NCI-H2081 (cell line): ENCODE results near the gene HIGD1A.
A peak's percentile ranks its signal among the peaks of the same experiment; 100 is the strongest.

Source experiments
- DNase-seq, 2 experiments: peaks; one replicate each; lab custom pipeline; 2025; lab: John Stamatoyannopoulos, UW

The HIGD1A gene

DNA sequence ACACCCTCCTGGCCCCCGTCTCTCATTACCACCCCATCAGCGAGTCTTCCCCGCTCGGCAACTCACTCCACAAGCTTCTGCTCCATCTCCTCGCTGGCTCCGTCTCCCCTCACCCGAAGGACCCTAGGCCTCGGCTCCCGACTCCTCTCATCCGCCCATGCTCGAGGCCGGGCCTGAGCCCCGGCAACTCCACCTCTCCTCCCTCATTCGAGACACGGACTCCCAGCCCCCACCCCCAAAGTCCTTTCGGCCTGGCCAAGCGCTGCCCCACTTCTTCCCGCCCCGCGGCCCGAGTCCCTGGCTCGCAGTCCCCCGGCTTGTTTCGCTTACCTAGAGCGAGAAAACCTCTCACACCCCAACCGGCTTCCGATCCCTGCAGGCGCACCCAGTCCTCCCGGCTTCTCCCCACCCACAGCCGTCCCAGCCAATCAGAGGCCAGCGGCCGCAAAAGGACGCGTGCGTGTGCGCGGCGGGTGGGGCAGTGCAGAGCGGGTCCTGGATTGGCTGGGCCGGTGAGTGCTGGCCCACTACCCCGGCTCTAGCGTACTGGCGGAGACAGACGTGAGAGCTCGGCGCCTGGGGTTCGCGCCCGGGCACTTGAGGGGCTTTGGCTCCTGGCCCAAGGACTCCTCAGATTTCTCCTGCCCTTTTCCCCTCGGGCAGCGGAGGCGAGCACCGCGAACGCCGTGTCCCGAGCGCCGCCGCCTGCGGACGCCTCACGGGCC is at the start of gene HIGD1A:
TSS of gene HIGD1A (minus strand) at position 385 of the 725 bp plus-strand sequence. CDS start 10,237 bp downstream, outside the sequence.
- DNase-seq: peak; percentile 95 to 98

DNA sequence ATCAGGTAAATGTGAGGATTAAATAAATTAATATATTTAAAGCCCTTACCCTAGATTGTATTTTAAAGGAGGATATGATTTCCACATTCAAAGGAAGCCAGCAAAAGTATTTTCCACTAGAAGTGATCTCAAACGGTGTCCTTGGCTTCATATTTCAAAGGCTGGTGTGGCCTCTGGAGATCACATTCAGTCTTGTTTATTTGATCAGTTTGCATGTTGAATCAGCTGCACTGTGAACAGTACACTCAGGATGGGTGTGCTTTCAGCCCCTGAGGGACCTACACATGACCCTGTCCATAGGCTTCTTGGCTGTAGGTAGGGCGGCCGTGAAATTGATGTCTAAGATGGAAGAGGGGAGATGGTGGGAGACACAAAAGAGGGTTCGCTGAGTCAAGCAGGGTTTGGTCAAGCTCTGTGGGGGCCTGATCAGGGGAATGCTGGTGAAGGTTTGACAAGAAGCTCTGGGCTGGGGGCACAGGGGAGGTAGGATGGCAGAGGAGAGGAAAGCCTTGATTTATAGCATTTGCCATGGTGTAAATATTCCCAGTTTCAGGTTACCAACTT is 49.5 kb upstream of the HIGD1A start:
- DNase-seq: no peak

GRCh38 chr3:42853056-42853455 is 48.8 kb upstream of the HIGD1A start:
- DNase-seq: no peak

DNA sequence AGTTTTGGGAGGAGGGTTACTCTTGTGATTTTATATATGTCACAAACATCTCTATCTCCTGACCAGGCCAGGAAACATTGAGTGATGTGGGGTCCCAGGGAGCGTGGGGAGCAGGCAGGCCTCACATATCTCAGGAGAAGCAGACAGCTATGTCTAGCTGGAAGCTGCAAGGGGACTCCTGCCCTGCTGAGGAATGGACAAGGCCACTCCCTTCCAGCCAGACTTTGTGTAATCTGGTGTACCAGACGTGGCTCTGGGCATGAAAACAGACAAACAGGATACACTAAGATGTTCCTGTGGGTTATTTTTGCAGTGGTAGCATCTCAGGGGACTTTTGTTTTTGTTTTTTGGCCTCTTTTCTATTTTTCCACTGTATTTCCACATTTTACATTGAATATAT is 48.2 kb upstream of the HIGD1A start:
- no peak for DNase-seq

DNA sequence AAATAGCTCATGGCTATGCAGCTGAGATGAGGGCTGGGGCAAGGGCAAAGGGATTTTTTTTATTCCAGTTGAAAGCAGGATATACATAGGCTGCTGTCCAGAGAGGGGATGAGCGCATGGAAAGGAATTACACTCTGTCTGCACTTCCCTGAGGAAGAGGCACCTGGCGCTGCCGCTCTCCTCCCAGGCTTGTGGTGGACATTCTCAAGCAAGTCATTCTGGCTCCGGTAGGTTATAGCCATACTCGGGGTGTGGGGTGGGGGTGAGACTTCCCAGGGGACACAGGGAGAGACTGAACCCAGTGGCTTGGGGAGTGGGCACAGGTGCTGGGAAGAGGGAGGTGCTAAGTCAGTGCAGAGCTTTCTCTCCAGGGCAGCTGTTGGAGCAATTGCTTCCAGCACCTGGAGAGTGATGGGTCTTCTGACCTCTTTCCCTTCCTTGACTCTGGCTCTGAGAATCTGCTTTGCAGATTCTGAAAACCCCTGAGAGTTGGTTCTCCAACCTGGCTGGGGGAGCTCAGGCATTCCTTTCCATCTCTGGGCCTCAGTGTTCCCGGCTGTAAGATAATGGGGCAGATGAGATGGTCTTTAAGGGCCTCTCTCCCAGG is 47.0 kb upstream of the HIGD1A start:
- DNase-seq: no peak

- no peak for DNase-seq
Measured at GRCh38 chr3:42850263-42850662, 46.0 kb upstream of the HIGD1A start.

- no peak for DNase-seq
Measured at GRCh38 chr3:42849017-42849416, 44.7 kb upstream of the HIGD1A start.

DNA sequence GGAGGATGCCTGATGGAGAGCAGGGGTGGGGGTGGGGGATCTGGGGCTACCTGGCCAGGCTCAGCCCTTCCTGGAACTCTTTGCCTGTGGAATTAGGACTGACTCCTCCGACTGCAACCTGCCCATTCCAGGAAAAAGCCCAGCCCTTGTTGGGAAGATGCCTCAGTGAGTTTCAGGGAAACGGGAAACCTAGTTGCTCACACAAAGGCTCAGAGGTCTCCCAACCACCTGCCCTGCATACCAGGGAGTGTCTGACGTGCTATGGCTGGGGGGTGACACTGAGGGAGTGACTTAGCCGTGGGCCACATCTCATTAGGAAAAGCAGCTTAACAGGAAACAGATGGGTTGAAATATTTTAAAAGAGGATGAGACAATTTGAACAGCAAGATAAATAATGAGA is 43.4 kb upstream of the HIGD1A start:
- no peak for DNase-seq

DNA sequence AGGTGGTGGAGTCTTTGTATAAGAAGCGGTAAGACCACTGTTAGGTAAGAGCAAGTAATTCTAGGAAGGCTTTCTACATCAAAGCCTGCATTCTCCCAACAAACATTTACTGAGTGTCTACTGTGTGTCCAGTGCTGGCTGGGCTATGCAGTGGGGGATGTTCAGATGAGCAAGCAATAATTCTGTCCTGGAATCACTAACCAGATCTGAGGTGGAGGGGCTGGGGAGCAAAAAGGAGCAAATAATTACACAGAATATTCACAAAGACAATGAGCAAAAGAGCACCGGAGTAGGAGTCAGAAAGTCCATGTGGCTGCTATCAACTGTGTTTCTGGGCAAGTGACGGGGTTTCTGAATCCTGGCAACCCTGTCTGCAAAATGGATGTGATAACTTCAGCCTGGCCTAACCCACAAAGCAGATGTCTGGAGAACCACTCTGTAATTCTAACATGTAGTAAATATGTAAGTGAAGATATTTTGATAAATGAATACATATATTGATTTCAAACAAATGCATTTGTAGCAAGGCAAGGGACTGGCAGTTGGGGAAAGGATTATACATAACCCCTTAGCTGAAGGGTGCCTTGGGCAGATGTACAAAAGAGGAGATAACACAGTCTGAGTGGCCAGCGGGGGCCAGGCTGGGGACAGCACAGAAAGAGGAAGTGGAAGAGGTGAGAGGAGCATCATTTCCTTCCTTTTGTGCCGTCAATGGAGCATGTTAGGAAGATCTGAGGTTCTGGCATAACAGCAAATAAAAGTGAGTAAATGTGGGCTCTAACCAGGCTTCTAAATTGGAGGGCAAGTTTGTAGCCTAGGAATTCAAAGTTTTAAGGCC is 42.6 kb upstream of the HIGD1A start:
- no peak for DNase-seq

DNA sequence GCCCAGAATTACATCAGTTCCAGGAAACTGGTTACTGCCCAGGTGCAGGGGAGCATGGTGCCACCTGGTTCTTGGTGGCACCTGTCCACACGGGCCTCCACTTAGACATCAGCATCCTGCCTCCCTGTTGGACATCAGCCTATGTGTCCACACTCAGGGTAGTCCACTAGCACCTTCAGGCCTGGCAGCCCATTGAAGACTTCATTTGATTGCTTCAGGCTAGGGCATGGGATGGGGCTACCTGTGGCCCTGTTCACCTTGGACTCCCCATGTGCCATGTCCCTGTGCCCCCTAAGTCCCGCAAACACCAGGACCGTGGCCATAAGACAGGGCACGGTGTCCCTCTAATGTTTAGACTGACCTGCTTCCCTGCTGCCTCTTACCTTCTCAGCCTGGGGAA is 40.5 kb upstream of the HIGD1A start:
- no peak for DNase-seq

- no peak for DNase-seq
Measured at GRCh38 chr3:42844412-42844713, 40.1 kb upstream of the HIGD1A start.

DNA sequence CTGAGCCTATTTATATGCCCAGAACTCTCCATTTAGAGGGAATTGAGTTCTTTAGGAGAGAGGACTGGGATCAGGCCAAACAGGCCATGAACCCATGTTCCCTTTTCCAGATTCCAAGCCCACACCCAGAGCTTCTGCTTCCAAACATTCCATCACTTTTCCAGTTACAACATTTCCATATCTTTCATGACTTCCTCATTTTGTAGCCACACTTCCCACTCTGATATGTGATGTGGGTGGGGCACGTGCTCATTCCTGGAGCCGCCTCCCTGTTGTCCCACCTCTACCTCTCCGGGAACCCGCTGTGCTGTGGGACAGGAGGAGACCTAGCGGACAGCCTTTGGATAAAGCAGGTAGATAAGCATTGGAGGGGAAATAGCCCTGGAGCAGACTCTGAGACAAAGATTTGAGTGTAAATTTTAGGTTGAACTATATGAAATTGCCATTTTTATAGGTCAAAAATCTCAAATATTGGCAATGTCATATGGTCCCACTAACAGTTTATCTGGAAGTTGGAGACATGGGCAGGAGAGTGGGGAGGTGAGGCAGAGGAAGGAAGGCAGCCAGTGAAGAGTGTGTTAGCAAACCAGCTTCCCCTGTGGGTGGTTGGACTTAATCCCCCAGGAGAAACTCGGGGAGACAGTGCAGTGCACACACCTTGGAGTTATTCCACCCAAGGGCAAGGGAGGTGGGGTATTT is 39.6 kb upstream of the HIGD1A start:
- DNase-seq: no peak

- DNase-seq: no peak
Measured at GRCh38 chr3:42841332-42841731, 37.0 kb upstream of the HIGD1A start.

DNA sequence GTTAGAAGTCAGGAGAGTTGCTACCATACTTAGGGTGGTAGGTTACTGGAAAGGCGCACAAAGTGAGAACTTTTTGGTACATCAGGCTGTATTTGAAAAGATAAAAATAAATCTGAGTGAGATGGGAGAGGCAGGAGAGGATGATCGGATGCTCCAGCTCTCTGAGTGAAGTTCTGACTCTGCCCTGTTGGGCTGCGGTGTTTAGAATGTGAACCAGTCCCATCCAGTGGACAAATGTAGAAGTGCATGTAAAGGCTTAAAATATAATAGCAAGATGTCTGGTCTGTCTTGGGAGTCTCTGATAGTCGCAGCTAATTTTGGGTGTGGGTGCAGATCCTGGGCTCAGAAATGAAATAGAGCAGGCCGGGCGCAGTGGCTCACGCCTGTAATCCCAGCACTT is 35.3 kb upstream of the HIGD1A start:
- DNase-seq: peak; percentile 10 to 54

DNA sequence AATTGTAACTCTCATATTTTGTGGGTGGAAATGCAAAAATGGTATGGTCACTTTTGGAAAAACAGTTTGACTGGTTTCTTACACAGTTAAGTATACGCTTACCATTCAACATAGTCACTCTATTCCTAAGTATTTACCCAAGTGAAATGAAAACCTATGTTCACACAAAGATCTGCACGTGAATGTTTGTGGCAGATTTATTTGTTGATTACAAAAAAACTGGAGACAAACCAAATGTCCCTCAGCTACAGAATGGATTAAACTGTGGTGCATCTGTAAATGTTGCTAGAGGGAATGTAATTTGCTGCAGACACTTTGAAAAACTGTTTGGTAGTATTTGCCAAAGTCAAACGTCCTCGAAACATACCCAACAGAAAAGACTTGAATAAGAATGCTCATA is 34.3 kb upstream of the HIGD1A start:
- DNase-seq: no peak

DNA sequence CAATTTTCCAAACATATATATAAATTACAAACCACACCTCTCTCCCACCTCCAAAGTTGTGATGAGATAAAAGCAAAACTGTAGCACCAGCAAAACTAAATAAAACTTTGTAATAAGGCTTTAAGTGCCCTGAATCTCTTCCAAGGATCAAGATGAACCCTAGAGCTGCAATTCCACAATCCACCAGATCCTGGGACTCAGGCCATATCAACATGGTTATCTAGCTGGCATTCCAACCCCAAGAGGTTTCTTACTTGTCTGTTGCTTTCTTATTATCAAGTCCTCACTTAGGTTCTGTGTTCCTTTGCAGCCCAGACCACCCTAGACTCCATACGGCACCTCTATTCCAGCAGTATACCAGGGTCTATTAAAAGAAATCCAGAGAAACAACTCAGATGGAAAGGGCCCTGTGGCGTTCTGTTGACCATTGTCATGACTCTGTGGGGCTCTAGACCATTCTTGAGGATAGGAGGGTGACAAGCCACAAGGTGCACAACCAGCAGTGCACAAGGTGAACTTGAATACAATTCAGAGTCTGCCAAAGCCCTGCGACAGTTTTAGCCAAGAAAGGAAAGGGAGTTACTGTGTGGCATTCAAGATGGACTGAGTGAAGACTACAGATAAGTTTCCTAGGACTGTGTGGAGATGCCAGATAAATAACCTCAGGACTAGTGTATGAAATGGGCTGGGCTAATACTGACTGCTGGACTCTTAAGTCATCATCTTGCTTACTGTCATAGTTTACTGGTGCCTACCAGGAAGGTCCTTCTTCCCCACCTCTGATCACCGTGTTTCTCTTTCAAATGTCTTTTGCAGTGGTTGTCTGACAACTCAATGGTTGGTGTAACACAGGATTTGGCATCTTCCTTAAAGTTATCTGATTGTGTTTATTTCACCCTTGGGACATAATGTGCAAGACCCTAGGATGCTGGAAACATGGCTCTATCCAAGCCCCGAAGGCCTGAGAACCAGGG is 32.1 kb upstream of the HIGD1A start:
- no peak for DNase-seq

GRCh38 chr3:42831321-42831713 is 27.0 kb upstream of the HIGD1A start:
- peak; percentile 49 to 74 for DNase-seq

DNA sequence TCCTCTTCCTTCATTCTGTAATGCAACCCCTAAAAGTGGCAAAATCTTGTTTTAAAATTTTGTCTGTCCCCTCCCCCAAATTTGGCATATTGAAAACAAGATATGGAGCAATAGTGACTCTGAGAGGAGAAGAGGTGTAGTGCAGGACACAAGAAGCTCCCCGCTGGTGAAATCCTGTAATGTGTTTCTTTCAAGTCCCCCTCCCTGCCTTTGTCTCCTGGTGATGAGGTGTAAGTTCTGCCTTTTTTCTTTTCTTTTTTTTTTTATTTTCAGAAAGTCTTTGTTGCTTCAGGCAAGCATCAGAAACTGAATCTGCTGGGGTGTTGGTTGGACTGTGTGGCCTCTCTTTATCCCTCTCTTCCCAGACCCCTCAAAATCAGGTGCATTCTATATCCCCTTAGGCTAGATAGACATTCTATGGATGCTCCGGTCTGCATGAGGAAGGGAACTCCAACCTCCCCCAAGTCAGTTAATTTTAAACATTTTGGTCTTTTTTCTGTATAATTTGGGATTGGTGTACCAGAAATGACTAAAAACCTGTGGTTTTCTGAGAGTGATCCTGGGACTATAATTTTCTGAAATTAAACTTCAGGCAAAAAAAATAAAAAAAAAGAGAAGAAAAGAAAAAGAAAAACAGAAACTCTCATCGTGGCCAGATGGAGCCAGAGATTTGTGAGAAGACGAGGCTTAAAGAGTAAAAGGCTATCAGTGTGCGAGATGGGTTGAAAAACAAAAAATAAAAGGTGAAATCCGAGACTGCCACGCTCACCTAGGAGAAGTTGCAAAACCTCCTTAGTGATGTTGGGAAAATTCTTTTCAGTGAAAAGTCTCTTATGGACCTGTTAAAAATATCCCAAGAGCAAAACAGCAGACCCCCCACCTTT is 26.4 kb upstream of the HIGD1A start:
- peak; percentile 53 to 65 for DNase-seq

GRCh38 chr3:42829628-42830436 is 25.5 kb upstream of the HIGD1A start:
- no peak for DNase-seq
